HEK293T (cell line): ENCODE results near the gene TAS1R1.

ENCODE experiments used
- BHLHE40 ChIP-seq: fragments of 450-650 bp; IDR thresholded peaks from 2 replicates; pipeline ENCODE4 v1.6.1; 2016; ENCODE audit warnings: mild to moderate bottlenecking, moderate library complexity, borderline replicate concordance
- ELF4 ChIP-seq: fragments of 450-650 bp; IDR thresholded peaks from 2 replicates; pipeline ENCODE4 v1.6.1; 2017; ENCODE audit warnings: antibody characterized with exemption
- FOXA1 ChIP-seq: fragments of 450-650 bp; IDR thresholded peaks from 2 replicates; pipeline ENCODE4 v1.6.1; 2016; ENCODE audit warnings: mild to moderate bottlenecking
- FOXK2 ChIP-seq: fragments of 450-650 bp; IDR thresholded peaks from 2 replicates; pipeline ENCODE4 v1.6.1; 2016; ENCODE audit warnings: mild to moderate bottlenecking
- FOXM1 ChIP-seq: fragments of 450-650 bp; IDR thresholded peaks from 2 replicates; pipeline ENCODE4 v1.6.1; 2017; ENCODE audit warnings: mild to moderate bottlenecking, borderline replicate concordance
- L3MBTL2 ChIP-seq: fragments of 450-650 bp; conservative IDR thresholded peaks from 2 replicates; pipeline ENCODE4 v1.6.1; 2016; ENCODE audit warnings: mild to moderate bottlenecking
- LEF1 ChIP-seq: fragments of 450-650 bp; IDR thresholded peaks from 2 replicates; pipeline ENCODE4 v1.6.1; 2017; ENCODE audit warnings: mild to moderate bottlenecking, borderline replicate concordance
- PKNOX1 ChIP-seq: fragments of 450-650 bp; IDR thresholded peaks from 2 replicates; pipeline ENCODE4 v1.6.1; 2016
- SP1 ChIP-seq: fragments of 450-650 bp; IDR thresholded peaks from 2 replicates; pipeline ENCODE4 v1.6.1; 2017
- TARDBP ChIP-seq: fragments of 450-650 bp; IDR thresholded peaks from 2 replicates; pipeline ENCODE4 v1.6.1; 2016
- ZNF384 ChIP-seq: fragments of 450-650 bp; IDR thresholded peaks from 2 replicates; pipeline ENCODE4 v1.6.1; 2016

- no peak for TF ChIP-seq SP1
- no peak for TF ChIP-seq ZNF384
- no peak for TF ChIP-seq TARDBP
- TF ChIP-seq LEF1: no peak
- TF ChIP-seq FOXA1: no peak
- no peak for TF ChIP-seq FOXM1
- no peak for TF ChIP-seq ELF4
- TF ChIP-seq L3MBTL2: no peak
- TF ChIP-seq BHLHE40: no peak
- TF ChIP-seq FOXK2: no peak
- no peak for TF ChIP-seq PKNOX1
Observed at GRCh38 chr1:6509919-6510291, 45.2 kb upstream of the TAS1R1 start.
